ENCODE measurements around the gene BCAM.
"Not testable (repeated sequence)": the region's sequence is repeated elsewhere in the genome, so short reads cannot be mapped to it uniquely, and the experiment has no call there.

BCAM gene, protein sequence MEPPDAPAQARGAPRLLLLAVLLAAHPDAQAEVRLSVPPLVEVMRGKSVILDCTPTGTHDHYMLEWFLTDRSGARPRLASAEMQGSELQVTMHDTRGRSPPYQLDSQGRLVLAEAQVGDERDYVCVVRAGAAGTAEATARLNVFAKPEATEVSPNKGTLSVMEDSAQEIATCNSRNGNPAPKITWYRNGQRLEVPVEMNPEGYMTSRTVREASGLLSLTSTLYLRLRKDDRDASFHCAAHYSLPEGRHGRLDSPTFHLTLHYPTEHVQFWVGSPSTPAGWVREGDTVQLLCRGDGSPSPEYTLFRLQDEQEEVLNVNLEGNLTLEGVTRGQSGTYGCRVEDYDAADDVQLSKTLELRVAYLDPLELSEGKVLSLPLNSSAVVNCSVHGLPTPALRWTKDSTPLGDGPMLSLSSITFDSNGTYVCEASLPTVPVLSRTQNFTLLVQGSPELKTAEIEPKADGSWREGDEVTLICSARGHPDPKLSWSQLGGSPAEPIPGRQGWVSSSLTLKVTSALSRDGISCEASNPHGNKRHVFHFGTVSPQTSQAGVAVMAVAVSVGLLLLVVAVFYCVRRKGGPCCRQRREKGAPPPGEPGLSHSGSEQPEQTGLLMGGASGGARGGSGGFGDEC

DNA sequence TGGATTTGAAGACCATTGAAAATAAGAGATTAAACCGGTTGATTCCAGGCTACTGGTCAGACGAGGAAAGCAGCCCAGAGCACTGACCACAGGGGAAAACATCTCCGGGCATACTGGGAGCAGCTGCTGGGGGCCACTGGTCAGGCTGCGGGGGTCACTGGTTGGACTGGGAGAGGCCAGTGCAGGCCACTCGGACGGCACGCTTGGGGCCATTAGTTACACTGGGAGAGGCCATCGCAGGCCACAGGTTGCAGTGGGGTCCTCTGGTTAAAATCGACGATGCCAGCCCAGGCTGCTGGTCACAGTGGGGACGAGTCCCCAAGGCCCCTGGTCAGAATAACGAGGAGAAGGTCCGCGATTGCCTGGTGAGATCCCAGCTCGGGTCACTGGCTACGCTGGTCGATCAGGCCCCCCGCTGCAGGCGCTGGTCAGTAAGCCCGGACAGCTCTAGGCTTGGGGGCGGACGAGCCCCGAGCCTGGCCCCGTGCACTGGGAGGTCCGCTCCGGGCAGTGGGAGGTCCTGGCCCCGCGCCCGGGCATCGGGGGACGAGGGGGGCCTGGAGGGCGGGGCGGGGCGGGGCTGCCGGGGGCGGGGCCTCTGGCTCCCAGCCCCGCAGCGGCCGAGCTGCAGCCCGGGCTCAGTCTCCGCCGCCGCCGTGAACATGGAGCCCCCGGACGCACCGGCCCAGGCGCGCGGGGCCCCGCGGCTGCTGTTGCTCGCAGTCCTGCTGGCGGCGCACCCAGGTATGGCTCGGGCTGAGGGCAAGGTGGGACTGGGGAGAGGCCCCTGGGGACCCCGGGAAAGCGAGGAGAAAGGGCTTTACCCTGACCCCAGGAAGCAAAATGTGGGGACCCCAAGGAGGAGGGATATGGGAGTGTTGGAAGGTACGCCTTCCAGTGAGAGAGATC lies at the start of gene BCAM:
Gene BCAM (plus strand): TSS at position 641 of the 909 bp plus-strand sequence. CDS start 22 bp downstream, at position 663.
- FAIRE-seq: no peak

DNA sequence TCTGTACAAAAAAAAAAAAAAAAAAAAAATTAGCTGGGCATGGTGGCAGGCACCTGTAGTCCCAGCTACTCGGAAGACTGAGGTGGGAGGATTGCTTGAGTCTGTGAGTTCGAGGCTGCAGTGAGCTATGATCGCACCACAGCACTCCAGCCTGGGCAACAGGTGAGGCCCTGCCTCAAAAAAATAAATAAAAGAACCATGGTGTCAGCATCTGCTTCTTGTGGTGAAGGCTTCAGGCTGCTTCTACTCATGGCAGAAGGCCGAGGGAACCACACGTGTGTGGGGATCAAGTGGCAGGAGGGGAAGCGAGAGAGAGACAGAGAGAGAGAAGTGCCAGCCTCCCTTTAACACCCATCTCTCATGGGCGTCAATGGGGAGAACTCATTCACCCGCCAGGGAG lies 46.9 kb upstream of the BCAM start:
- no peak for FAIRE-seq

DNA sequence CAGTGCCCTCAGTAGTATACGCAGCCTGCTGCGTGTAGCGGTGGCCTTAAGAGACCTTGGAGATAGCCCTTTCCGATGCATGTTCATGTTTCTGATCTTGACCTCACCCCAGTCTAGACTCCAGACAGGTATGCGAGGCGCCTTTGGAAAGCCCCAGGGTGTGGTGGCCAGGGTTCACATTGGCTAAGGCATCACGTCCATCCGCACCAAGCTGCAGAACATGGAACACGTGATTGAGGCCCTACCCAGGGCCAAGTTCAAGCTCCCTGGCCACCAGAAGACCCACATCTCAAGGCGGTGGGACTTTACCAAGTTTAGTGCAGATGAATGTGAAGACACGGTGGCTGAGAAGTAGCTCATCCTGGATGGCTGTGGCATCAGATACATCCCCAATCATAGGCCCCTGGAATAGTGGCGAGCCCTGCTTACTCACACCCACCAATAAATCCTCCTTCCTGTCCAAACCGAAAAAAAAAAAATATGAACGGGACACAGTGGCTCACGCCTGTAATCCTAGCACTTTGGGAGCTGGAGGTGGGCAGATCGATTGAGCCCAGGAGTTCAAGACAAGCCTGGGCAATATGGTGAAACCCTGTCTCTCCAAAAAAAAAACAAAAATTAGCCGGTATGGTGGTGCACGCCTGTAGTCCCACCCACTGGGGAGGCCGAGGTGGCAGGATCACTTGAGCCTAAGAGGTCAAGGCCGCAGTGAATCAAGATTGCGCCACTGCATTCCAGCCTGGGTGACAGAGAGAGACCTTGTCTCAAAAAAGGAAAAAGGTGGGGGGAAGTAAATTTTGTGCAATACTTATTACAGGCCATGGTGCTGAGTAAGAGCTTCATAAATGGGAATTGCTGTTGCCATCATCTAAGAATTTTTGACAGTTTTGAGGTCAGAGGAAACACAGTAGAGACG lies 43.6 kb upstream of the BCAM start:
- FAIRE-seq: no peak

DNA sequence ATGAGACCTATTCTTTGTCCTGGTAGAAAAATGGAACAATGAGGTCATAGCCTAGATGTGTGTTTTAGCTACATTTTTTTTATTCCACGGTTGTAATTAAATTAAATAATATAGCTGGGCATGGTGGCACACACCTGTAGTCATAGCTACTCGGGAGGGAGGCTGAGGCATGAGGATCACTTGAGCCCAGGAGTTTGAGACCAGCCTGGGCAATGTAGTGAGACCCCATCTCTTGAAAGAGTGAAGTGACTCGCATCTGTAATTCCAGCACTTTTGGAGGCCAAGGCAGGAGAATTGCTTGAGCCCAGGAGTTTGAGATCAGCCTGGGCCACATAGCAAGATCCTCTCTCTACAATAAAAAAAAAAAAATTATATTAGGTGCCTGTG lies 43.0 kb upstream of the BCAM start:
- FAIRE-seq: no peak

DNA sequence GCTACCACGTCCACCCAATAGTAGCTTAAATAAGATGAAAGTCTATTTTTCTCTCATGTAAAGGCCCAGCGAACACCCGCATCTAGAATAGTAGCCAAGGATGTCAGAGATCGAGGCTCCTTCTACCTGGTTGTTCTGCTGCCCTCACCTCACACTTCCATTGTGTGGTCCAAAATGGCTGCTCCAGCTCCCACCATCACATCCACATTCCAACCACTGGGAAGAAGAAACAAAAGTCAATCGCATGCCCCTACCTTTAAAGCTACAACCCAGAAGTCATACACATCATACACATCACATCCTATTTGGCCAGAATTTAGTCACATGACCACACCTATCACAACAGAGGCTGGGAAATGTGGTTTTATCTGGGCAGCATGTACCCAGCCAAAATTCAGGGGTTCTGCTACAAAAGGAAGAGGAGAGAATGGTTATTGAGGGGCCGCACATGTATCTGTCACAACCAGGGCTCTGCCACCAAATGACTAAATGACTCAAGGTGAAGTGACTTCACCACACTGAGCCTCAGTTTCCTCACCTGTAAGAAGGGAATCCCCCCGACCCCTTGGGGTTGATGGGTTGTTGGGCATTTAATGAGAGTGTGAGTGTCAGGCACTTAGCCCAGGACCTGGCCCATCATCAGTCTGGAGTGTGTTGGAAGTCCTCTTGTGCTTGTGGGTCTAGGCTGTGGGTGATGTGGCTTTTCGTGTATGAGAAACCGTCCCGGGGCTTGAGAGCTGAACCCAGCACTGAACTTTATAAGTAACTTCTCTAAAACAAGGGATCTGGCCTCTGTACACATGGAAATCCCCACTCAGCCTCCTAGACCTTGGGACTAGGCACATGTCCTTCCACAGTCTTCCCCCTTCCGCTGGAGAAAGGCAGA lies 41.4 kb upstream of the BCAM start:
- no peak for FAIRE-seq

DNA sequence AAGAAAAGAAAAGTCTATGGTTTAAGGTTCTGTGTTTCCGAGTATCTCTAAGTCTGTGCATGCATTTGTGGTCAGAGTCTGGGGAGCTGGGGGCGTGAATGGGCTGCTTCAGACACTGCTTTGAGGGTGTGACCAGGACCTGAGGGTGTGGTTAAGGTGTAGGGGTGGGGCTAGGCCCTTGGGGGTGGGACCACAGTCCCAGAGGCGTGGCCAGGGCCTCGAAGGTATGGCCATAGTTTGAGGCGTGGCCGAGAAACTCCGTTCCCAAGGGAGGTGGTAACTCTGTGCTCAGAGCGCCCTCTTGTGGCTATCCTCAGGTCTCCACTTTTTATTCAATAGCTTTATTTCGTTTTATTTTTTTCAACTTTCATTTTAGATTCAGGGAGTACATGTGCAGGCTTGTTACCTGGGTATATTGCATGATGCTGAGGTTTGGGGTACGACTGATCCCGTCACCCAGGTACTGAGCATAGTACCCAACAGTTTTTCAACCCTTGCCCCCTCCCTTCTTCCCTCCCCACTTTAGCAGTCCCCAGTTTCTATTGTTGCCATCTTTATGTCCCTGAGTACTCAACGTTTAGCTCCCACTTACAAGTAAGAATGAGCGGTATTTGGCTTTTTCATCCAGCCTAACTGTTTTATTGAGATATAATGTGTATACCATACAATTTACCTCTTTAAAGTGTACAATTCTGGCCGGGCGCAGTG lies 38.2 kb upstream of the BCAM start:
- peak; percentile 97 for FAIRE-seq

DNA sequence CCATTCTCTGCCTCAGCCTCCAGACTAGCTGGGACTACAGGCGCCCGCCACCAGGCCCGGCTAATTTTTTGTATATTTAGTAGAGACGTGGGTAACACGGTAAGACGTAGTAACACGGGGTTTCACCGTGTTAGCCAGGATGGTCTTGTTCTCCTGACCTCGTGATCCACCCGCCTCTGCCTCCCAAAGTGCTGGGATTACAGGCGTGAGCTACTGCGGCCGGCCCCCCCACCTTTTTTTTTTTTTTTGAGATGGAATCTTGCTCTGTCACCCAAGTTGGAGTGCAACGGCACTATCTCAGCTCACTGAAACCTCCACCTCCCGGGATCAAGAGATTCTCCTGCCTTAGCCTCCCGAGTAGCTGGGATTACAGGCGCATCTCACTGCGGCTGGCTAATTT lies 36.8 kb upstream of the BCAM start:
- not testable (repeated sequence) for FAIRE-seq

DNA sequence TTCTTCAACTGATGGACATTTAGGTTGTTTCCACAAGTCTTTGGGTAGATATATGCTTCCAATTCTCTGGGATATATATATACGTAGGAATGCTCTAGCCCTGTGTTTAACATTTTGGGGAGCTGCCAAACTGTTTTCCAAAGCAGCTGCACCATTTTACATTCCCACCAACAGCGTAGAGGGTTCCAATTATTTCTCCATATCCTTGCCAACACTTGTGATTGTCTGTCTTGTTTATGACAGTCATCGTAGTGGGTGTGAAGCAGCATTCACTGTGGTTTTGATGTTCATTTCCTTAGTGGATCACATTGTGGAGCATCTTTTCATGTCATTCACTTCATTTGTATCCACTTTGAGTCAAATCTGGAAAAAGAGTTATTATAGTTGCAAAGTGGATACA lies 35.9 kb upstream of the BCAM start:
- FAIRE-seq: no peak

DNA sequence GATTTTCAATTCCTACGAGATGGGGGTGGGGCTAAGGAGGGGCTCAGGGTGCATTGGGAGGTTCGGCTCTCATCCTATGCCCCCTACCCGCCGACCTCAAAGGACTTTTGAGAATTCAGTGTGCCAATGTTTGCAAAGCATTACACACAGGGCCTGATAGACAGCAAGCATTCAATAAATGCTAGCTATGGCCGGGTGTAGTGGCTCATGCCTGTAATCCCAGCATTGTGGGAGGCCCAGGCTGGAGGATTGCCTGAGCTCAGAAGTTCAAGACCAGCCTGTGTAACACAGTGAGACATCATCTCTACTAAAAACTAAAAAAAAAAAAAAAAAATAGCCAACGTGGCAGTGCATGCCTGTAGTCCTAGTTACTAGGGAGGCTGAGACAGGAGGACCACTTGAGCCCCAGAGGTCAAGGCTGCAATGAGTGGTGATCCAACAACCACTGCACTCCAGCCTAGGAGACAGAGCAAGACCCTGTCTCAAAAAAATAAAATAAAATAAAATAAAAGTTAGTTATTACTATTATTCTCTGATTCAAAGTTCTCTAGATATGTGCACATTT lies 33.1 kb upstream of the BCAM start:
- no peak for FAIRE-seq

DNA sequence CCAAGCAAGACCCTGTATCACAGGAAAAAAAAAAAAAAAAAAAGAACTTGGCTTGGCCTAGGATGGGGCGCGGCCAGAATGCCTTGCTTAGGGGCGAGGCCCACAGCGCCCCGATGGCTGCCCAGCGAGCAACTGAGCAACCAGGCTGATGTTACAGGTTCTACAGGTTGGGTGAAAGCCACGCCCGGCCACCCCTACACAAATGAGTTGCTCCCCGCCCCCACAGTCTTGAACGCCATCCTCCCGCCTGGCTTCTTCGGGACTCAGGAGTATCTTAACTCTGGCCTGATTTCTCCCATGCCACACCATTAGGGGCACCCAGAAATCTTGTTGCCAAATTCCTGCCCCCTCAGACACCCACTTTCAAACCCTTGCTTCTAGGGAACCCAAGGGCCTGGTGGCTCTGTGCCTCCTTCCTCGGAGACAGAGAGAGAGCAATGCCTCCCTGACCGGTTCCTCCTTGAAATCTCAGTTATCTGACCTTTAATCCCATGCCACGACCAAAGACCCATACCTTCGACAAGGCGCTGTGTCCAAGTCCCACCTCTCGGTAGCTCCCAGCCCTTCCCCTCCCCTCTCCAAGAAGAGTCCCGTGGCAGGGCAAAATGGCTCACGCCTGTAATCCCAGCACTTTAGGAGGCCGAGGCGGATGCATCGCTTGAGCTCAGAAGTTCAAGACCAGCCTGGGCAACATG lies 32.4 kb upstream of the BCAM start:
- FAIRE-seq: no peak

DNA sequence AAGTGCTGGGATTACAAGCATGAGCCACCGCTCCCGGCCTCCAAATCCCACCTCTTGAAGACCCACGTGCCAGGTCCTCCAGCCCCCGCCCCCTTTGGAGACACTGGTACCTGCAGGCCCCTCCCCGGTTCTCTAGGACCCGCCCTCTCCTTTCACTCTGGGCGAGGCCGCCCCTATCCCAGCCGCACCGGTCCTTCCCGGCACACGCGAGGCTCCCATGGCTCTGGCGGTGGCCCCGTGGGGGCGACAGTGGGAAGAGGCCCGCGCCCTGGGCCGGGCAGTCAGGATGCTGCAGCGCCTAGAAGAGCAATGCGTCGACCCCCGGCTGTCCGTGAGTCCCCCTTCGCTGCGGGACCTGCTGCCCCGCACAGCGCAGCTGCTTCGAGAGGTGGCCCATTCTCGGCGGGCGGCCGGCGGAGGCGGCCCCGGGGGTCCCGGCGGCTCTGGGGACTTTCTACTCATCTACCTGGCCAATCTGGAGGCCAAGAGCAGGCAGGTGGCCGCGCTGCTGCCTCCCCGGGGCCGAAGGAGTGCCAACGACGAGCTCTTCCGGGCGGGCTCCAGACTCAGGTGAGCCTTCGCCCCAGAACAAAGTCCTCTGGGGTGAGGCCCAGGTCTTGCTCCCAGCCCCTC lies 31.1 kb upstream of the BCAM start, which contains the start of gene CBLC:
Gene CBLC (plus strand): TSS at position 176 of the 633 bp plus-strand sequence. CDS start 42 bp downstream, at position 218.
- no peak for FAIRE-seq

DNA sequence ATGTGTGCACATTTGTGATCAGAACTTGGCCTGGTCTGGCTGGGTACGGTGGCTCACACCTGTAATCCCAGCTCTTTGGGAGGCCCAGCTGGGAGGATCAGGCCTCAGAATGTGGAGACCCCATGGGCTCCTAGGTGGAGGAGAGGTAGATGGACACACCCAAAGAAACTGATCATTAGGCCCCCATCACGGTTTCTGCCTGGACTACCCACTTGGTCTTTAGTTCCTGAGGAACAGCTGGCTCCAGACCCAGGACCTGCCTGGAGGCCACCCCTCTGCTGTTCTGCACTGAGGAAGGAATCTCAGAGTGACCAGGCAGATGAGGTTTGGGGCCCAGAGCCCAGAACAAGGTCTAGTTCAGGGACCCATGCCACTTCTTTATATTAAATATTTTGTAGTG lies 29.8 kb upstream of the BCAM start:
- no peak for FAIRE-seq

DNA sequence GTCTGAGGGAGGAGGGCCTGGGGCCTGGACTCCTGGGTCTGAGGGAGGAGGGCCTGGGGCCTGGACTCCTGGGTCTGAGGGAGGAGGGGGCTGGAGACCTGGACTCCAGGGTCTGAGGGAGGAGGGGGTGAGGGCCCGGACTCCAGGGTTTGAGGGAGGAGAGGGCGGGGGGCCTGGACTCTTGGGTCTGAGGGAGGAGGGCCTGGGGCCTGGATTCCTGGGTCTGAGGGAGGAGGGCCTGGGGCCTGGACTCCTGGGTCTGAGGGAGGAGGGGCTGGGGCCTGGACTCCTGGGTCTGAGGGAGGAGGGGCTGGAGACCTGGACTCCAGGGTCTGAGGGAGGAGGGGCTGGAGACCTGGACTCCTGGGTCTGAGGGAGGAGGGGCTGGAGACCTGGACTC lies 27.2 kb upstream of the BCAM start:
- FAIRE-seq: not testable (repeated sequence)

DNA sequence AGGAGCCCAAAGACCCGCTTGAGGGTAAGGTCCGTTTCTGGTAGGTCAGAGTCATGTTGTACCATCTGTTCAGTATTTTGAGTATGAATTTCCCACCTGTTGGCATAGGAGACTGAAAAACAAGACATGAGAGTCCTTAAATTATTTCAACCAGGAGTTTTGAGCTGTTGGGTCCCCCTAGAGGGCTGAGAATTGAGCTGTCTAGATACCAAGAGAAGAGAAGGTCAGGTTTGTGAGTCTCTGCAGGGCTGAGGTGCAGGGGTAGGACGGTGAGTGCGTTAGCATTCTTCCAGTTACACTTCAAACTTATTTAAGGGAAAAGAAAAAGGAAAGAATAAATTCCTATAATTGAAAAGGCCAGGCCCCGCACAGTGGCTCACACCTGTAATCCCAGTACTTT lies 26.2 kb upstream of the BCAM start:
- no peak for FAIRE-seq

DNA sequence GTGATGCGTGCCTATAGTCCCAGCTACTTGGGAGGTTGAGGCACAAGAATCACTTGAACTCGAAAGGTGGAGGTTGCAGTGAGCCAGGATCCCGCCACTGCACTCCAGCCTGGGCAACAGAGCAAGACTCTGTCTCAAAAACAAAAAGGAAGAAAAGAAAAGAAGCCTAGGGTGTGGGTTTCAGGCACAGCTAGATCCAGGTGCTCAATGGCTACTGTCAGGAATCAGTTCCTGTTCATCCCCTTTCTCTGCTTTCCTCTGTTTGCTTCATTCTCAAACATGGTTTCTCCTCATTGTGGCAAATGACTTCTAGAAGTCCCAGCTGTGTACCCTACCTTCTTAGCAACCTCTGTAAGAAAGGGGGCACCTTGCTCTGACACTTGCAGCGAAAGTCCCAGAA lies 25.4 kb upstream of the BCAM start:
- FAIRE-seq: no peak

DNA sequence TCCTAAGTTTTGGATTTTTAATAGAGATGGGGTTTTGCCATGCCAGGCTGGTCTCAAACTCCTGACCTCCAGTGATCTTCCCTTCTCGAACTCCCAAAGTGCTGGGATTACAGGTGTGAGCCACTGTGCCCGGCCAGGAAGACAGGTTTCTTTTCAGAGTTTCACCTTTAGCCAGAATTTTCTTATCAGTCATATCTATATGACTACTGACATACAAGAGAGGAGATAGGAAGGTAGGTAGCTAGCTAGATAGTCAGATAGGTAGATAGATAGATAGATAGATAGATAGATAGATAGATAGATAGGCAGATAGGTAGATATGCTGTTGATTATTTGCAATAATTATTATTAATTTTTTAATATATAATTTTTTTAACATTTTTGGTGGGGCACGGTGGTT lies 23.6 kb upstream of the BCAM start:
- no peak for FAIRE-seq

DNA sequence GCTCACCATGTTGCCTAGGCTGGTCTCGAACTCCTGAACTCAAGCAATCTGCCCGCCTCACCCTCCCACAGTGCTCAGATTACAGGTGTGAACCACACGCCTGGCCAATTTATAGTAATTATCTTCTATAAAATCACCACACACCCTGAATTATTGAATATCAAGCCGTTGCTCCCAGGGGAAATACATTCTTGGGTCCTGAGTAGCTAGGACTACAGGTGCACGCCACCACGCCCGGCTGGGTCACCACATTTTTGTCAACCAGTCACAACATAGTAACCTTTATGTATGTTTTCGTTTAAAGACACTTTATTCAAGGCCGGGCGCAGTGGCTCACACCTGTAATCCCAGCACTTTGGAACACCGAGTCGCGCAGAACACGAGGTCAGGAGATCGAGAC lies 22.9 kb upstream of the BCAM start:
- no peak for FAIRE-seq

DNA sequence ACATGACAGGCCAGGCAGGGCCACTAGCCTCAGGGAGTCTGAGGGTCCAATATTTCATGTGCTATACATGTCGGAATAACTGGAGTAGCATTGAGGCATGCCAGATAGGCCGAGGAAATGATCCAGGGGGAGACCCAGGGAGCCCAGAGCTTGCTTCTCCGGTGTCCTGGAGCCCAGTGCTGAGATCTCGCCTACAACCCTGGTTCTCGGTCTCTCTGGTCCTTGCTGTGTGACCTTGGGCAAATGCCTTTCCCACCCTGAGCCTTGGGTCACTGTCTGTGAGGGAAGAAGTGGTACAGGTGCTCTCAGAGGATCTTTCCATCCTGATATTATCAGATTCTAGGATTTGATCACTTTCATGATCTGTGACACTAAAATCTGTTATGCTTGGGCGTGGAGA lies 19.9 kb upstream of the BCAM start:
- no peak for FAIRE-seq

DNA sequence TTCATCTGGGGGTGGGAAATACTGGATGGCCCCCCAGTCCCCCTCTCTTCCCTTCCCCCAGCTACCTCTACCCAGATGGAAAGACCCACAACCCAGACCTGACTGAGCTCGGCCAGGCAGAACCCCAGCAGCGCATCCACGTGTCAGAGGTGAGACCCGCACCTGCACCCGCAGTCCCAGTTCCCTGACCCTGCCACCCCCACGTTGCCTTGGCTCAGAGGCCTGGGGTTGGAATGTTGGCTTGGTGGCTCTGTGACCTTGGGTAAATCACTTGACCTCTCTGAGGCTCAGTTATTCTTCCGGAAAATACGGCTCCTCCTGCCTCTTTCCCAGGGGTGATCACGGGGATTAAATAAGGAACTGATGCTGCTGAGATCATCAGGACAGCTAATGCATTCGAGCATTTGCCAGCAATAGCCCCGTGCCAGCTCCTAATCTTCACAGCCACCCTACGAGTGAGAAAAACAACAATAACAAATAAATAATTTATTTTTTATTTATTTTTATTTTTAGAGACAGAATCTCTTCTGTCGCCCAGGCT lies 18.9 kb upstream of the BCAM start:
- FAIRE-seq: no peak
